GM12878 (cell line): ENCODE measurements around the gene NDUFB11. TPM values are rescaled to one million over a fixed set of nuclear protein-coding genes. Genes with fewer than 3 reads are reported as not detected.

ENCODE experiments used
- ATAC-seq: fragments of 200-7000 bp; cut with Tn5 transposase; 3 replicates; pipeline ENCODE4 v1.9.1; 2020; ENCODE audit warnings: mild to moderate bottlenecking, moderate library complexity
- BruUV-seq: library from RNA; stranded (reverse); fragments of 400-500 nt; replicated peaks from 2 replicates; lab custom pipeline; 2021; lab: Mats Ljungman, UMichigan
- CTCF ChIA-PET: fragments of 300-600 bp; sonication (Branson Sonifier 250); formaldehyde crosslinking; extraction: SDS; loops from one replicate; lab custom pipeline; 2021; ENCODE audit warnings: inconsistent platforms; lab: Yijun Ruan, JAX
- POLR2A ChIA-PET: fragments of 350-600 bp; formaldehyde crosslinking; extraction: SDS; loops from one replicate; lab custom pipeline; 2021; ENCODE audit warnings: inconsistent platforms; lab: Charles Lee
- RAD21 ChIA-PET: fragments of 300-600 bp; sonication (Branson Sonifier 250); formaldehyde crosslinking; loops from one replicate; lab custom pipeline; 2023; ENCODE audit warnings: antibody characterized with exemption; ENCODE audit not compliant: unreplicated experiment; lab: Charles Lee
- SMC1A ChIA-PET: fragments of 300-600 bp; sonication (Branson Sonifier 250); formaldehyde crosslinking; loops from one replicate; lab custom pipeline; 2023; ENCODE audit not compliant: unreplicated experiment, uncharacterized antibody; lab: Charles Lee
- DNase-seq: peaks from one replicate; pipeline ENCODE4 v3.0.0-alpha.2; 2011; ENCODE audit warnings: low read depth, low spot score
- FAIRE-seq: peaks from 3 replicates; lab custom pipeline; 2011; peaks lifted over from hg19 to GRCh38; lab: Jason Lieb, UNC
- H2AFZ ChIP-seq: 2 replicates; pipeline ENCODE4 v1.6.0; 2011; ENCODE audit warnings: low read depth, low read length, control low read depth; ENCODE audit not compliant: control insufficient read depth
- H3K27ac ChIP-seq: 2 replicates; pipeline ENCODE4 v1.5.1; 2011; ENCODE audit warnings: control low read depth; ENCODE audit not compliant: control insufficient read depth, insufficient read depth
- H3K27me3 ChIP-seq, 2 experiments: replicated peaks in 1 of 2; 2 replicates each; pipeline versions ENCODE4 v1.6.0 to v1.6.1; 2011; ENCODE audit warnings: low read length in 1 of 2; ENCODE audit not compliant: control insufficient read depth in 2 of 2, insufficient read depth in 2 of 2
- H3K36me3 ChIP-seq, 2 experiments: 2 replicates each; pipeline ENCODE4 v1.5.1; 2011; ENCODE audit warnings: low read length in 1 of 2; ENCODE audit not compliant: control insufficient read depth in 2 of 2, insufficient read depth in 2 of 2
- H3K4me1 ChIP-seq: 2 replicates; pipeline ENCODE4 v1.6.1; 2011; ENCODE audit warnings: mild to moderate bottlenecking, low read length, moderate library complexity, mixed read lengths; ENCODE audit not compliant: control insufficient read depth, insufficient read depth
- H3K4me2 ChIP-seq: 2 replicates; pipeline ENCODE4 v1.6.0; 2011; ENCODE audit warnings: control low read depth; ENCODE audit not compliant: control insufficient read depth, insufficient read depth
- H3K4me3 ChIP-seq: fragments of 200-600 bp; sonication (generic); 2 replicates; pipeline ENCODE4 v1.5.1; 2016
- H3K79me2 ChIP-seq: 2 replicates; pipeline ENCODE4 v1.6.0; 2011; ENCODE audit warnings: low read length; ENCODE audit not compliant: control insufficient read depth, insufficient read depth
- H3K9ac ChIP-seq: 2 replicates; pipeline ENCODE4 v1.8.0; 2011; ENCODE audit warnings: low read length, control low read depth, mixed read lengths; ENCODE audit not compliant: control insufficient read depth, insufficient read depth
- H3K9me3 ChIP-seq: replicated peaks from 3 replicates; pipeline ENCODE4 v1.5.1; 2011; ENCODE audit warnings: mild to moderate bottlenecking, low read length; ENCODE audit not compliant: control insufficient read depth, insufficient read depth
- H4K20me1 ChIP-seq: 2 replicates; pipeline ENCODE4 v1.6.0; 2011; ENCODE audit not compliant: control insufficient read depth, insufficient read depth
- BMI1 ChIP-seq: fragments of 450-650 bp; IDR thresholded peaks from 2 replicates; pipeline ENCODE4 v1.6.1; 2016; ENCODE audit warnings: mild to moderate bottlenecking, moderate library complexity, borderline replicate concordance
- CHD2 ChIP-seq: IDR thresholded peaks from 2 replicates; pipeline ENCODE4 v1.6.1; 2011; ENCODE audit warnings: low read depth, low read length, improper control_type of control experiment, borderline replicate concordance
- CREB1 ChIP-seq: IDR thresholded peaks from 2 replicates; pipeline ENCODE4 v1.6.1; 2012; ENCODE audit warnings: low read depth, mild to moderate bottlenecking, inconsistent platforms
- FOS ChIP-seq: IDR thresholded peaks from 3 replicates; pipeline ENCODE4 v1.6.1; 2011; ENCODE audit warnings: borderline replicate concordance; ENCODE audit not compliant: insufficient read length; ENCODE audit errors: extremely low read depth
- IKZF2 ChIP-seq, 2 experiments: fragments of 450-650 bp; IDR thresholded peaks; 2 replicates each; pipeline ENCODE4 v1.6.1; 2017; ENCODE audit warnings: mild to moderate bottlenecking in 2 of 2, moderate library complexity in 2 of 2
- JUND ChIP-seq: IDR thresholded peaks from 2 replicates; pipeline ENCODE4 v1.6.1; 2012; ENCODE audit warnings: low read depth, mild to moderate bottlenecking, low read length, improper control_type of control experiment, moderate library complexity
- MYB ChIP-seq: fragments of 150-350 bp; IDR thresholded peaks from 2 replicates; pipeline ENCODE4 v1.6.1; 2014; ENCODE audit warnings: mild to moderate bottlenecking, low read depth, low read length, borderline replicate concordance
- NFYA ChIP-seq: IDR thresholded peaks from 2 replicates; pipeline ENCODE4 v1.6.1; 2011; ENCODE audit warnings: low read depth, mild to moderate bottlenecking, low read length, improper control_type of control experiment, borderline replicate concordance
- NFYB ChIP-seq: IDR thresholded peaks from 2 replicates; pipeline ENCODE4 v1.6.1; 2011; ENCODE audit warnings: low read depth, mild to moderate bottlenecking, low read length, improper control_type of control experiment, moderate library complexity; ENCODE audit not compliant: insufficient read depth
- POU2F2 ChIP-seq: IDR thresholded peaks from 3 replicates; pipeline ENCODE4 v1.6.1; 2011; ENCODE audit warnings: low read depth, mild to moderate bottlenecking, low read length, borderline replicate concordance
- RELB ChIP-seq: fragments of 450-650 bp; IDR thresholded peaks from 2 replicates; pipeline ENCODE4 v1.6.1; 2017; ENCODE audit warnings: low read depth, mild to moderate bottlenecking, moderate library complexity
- SMAD1 ChIP-seq: fragments of 450-650 bp; IDR thresholded peaks from 2 replicates; pipeline ENCODE4 v1.6.1; 2018; ENCODE audit warnings: mild to moderate bottlenecking, low read depth; ENCODE audit not compliant: partially characterized antibody
- SP1 ChIP-seq: IDR thresholded peaks from one replicate; pipeline ENCODE4 v1.6.1; 2011; ENCODE audit warnings: low read depth, low read length
- TAF1 ChIP-seq: IDR thresholded peaks from 2 replicates; pipeline ENCODE4 v1.6.1; 2011; ENCODE audit warnings: mild to moderate bottlenecking, low read depth, low read length, borderline replicate concordance
- WGBS: methylation state at CpG from one replicate; pipeline ENCODE4 v1.1.6; 2016; ENCODE audit warnings: low lambda C conversion rate; ENCODE audit not compliant: insufficient replicate concordance, insufficient coverage; ENCODE audit errors: missing lambda C conversion rate; 5-methylcytosine and 5-hydroxymethylcytosine counted together
- in situ Hi-C: fragments of 300-500 bp; cut with MboI; formaldehyde crosslinking; loops from 9 replicates; pipeline ENCODE4 v1.14.3; 2018; ENCODE audit warnings: mixed read lengths
- intact Hi-C: fragments of 100-400 bp; cut with micrococcal nuclease; formaldehyde crosslinking; loops from one replicate; pipeline ENCODE4 v1.14.2; 2022; ENCODE audit not compliant: unreplicated experiment
- polyA plus RNA-seq, 11 experiments: library from polyadenylated mRNA; depleted of rRNA in 4 of 11; unstranded in 6 of 11; stranded (reverse) in 5 of 11; fragments of >200 nt; fragmentation: Nextera tagmentation in 4 of 11; fragmentation: Illumina TruSeq in 1 of 11; extraction: Ambion mirVana in 4 of 11; extraction: Trizol in 1 of 11; gene quantifications; 1 replicate in 1 of 11; 2 replicates in 10 of 11; pipeline versions ENCODE4 v1.2.1 to v1.2.3, GENCODE V29; 2011 to 2016; ENCODE audit warnings: inconsistent platforms in 2 of 11, missing spikeins in 2 of 11, low read depth in 1 of 11
- total RNA-seq, 4 experiments: library from RNA; depleted of rRNA in 3 of 4; stranded (reverse); fragments of >200 nt in 3 of 4; fragmentation: Illumina TruSeq in 1 of 4; extraction: Trizol in 1 of 4; gene quantifications; 2 replicates each; pipeline versions ENCODE4 v1.2.1 to v1.2.3, GENCODE V29; 2013 to 2021

NDUFB11 gene
- total and polyA plus RNA-seq, 10 of the 15 experiments (the other 5 are each of a cell fraction or from before 2014, with no cell fraction given) = 16.1 to 202 (median 83.3) TPM

DNA sequence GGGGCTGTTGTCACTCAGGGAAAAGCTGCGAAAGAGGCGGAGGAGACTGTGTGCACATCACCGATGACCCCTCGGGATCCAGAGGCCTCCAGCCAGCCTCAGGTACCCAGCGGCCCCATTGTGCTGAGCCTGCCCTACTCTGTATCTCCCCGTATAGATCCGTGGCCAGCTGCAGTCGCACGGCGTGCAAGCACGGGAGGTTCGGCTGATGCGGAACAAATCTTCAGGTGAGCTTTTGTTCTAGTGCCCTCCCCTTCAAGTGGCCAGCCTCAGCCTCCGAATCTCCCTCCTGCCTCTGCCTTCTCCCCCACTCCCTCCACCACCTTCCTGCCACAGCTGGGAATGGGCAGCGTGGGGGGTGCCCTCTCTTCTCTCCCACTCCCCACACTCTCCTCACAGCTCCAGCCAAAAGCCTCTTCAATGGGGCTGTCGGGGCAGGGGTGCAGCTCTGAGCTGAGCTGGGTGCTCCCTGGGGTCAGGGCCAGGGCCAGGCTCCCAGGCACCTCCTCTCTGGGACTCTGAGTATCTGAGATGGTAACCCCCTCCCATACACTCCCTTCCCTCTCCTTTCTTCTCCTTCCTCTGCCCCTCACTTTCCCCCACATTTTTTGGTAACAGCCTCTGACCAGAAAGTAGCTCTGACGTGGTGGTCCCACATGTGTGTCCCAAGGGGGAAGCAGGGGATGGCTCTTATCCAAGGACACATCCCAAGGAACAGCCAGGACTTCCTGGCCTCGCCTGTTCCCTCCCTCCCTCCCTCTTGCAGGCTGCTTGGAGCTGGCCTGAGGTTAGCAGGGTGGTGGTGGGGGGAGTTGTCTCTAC is 28.7 kb upstream of the NDUFB11 start:
- Histone ChIP-seq H3K4me1 (no peaks in the 10 kb centered on the region), H3K36me3 (peaks cover 0 to 18% of the 10 kb centered on the region in 2 experiments; a peak in 2 of 4 replicates), H2AFZ (no peak overlapping the region), H3K9me3 (no peaks in the 10 kb centered on the region), H3K27ac (no peak overlapping the region), H3K4me2 (no peak overlapping the region), H3K27me3 (no peaks in the 10 kb centered on the region), H3K9ac (no peak overlapping the region)
- POLR2A ChIA-PET = interaction anchor here (0.6 kb wide), 1 partner anchor 381 kb away, joined by 4 read pairs; no protein-coding TSS in a partner anchor
- intact Hi-C loops (no loop called here), in situ Hi-C loops (no loop called here)
- RAD21 ChIA-PET = no interaction called here
- BruUV-seq = no TSS peak
- WGBS = 76% methylated on average over 17 of the region's 18 CpGs
- DNase-seq = no peak
- TF ChIP-seq SP1 (no peak), NFYA (no peak), BMI1 (no peak), SMAD1 (no peak), MYB (no peak), CREB1 (no peak), IKZF2 (IDR thresholded peaks at IDR 0.05) (no peak)
- TF ChIP-seq, all 136 proteins: peak for 0
- ATAC-seq = no peak
- Histone ChIP-seq H4K20me1 (no peaks in the 10 kb centered on the region), H3K79me2 (no peaks in the 10 kb centered on the region), H3K4me3 (no peak overlapping the region)
- CTCF ChIA-PET = no interaction called here
- SMC1A ChIA-PET = interaction anchor here (0.6 kb wide), 1 partner anchor 70 kb away, joined by 3 read pairs; no protein-coding TSS in a partner anchor
- no peak for FAIRE-seq

GRCh38 chrX:47172549-47172948 is 28.0 kb upstream of the NDUFB11 start:
- ChIA-PET RAD21 (no interaction called here), CTCF (no interaction called here), POLR2A (no interaction called here), SMC1A (no interaction called here)
- no peak for FAIRE-seq
- ATAC-seq = no peak
- no peaks in the 10 kb centered on the region for H3K79me2 ChIP-seq
- WGBS = 66% methylated on average over 7 of the region's 7 CpGs
- BruUV-seq = no TSS peak
- no peak for DNase-seq
- H4K20me1 ChIP-seq = no peaks in the 10 kb centered on the region
- no peaks in the 10 kb centered on the region for H3K27me3 ChIP-seq
- no peaks in the 10 kb centered on the region for H3K4me1 ChIP-seq
- H3K4me3 ChIP-seq = no peak overlapping the region
- H3K9me3 ChIP-seq = no peaks in the 10 kb centered on the region
- intact Hi-C loops = no loop called here
- no peak overlapping the region for H3K4me2 ChIP-seq
- peaks cover 0 to 14% of the 10 kb centered on the region in 2 experiments; a peak in 2 of 4 replicates for H3K36me3 ChIP-seq
- in situ Hi-C loops = no loop called here
- H2AFZ ChIP-seq = no peak overlapping the region
- H3K9ac ChIP-seq = no peak overlapping the region
- no peak overlapping the region for H3K27ac ChIP-seq
- TF ChIP-seq TAF1 (no peak), POU2F2 (no peak), NFYB (no peak), CHD2 (no peak), CREB1 (no peak), JUND (no peak), FOS (no peak), RELB (no peak)
